Measurements from ENCODE around the gene DSCAM. TPM values are rescaled to one million over a fixed set of nuclear protein-coding genes. Genes with fewer than 3 reads are reported as not detected.

The DSCAM gene
- total RNA-seq, 1 experiment from 2014 or later, result not detected

DNA sequence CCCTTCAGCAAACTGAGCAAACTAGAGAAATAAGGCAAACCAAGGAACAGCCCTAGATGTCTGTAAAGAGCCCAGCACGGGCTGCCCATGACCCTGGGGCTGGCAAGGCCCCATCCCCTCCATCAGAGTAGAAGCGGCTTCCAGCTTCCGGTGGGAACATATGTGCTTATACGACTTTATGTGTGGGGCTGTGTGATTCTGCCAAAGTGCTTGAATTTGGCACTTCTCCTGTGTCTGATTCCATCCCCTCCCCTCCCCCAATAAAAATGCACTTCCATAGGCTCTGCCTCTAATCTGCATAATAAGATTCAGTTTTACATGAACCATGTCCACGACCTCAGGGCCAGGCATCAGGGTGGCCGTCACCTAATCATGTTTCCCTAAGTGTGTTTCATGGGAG lies 236.6 kb downstream of the DSCAM start:
- DNase-seq (ENCODE audit: low read depth), result no peak

DNA sequence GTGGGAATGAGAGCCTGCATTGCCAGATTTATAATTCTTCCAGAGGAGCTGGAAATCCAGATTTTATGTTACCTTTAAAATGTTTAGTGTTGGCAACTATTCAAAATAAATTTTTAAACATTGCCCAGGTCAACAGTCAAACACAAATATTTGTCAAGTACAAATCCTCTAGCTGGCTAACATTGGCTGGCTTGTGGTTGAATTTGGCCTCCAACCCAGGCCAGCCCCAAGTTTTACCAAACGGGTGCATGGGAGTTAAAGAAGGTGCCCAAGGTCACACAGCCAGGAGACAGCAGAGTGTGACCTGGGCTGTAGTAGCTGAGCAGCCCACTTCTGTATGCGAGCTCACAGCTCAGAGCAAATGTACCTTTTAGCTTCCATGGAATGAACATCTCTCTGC lies 240.6 kb downstream of the DSCAM start:
- no peak for DNase-seq (ENCODE audit: low read depth)

DNA sequence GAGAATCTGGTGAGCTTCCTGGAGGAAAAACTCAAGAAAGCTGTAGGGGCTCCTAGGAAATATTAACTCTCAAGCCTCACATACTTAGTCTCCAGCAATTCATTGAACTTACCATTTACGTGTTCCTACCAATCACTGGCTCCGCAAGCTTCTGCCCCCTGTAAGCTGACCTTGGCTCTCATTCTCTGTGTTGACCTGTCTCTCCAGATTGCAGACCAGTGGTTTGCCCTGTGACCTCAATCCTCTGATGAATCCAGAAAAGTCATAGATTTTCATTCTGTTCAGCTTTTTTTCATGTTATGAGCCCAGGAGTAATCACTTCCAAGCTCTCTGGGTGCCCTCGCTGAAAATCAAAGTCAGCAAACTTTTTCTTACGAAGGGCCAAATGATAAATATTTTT lies 241.9 kb downstream of the DSCAM start:
- no peak for DNase-seq (ENCODE audit: low read depth)

DNA sequence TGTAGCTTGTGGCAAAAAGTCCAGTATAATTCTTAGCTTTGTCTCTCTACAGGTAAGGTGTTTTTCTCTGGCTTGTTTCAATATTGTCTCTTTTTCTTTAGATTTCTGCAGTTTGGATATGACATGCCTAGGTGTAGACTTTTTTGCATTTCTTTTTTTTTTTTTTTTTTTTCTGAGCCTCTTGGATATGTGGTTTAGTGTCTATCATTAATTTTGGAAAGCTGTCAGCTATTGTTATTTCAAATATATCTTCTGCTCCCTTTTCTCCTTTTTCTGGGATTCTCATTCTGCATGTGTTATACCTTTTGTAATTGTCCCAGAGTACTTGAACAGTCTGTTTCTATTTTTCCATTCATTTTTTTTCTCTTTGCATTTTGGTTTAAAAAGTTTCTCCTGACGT lies 243.2 kb downstream of the DSCAM start:
- no peak for DNase-seq (ENCODE audit: low read depth)

DNA sequence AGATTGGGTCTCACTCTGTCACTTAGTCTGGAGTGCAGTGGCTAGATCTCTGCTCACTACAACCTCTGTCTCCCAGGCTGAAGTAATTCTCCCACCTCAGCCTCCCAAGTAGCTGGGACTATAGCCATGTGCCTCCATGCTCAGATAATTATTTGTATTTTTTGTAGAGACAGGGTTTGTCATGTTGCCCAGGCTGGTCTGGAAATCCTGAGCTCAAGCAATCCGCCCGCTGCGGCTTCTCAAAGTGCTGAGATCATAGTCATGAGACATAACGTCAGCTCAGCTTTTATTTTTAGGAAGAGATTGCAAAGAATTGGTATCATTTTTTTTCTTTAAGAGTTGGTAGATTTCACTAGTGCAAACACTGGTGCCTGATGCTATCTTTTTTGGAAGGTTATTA lies 244.9 kb downstream of the DSCAM start:
- no peak for DNase-seq (ENCODE audit: low read depth)

DNA sequence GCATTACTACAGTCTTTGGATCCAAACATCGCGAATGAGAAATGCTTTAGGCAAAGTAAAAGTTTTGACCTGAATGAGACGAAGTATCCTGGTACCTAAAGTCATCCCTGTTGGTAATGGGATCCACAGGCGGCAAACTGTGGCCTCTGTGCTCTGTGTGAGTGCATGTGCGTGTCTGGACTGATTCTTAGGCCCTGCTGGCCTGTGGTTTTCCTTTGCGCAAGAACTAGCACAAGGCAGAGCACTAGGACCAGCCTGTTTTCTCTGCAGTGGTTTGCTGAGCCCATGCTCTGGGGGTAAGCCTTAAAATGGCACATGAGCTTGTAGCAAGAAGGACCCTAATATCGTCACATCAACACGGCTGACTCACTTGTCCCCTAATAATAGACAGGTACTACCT lies 251.2 kb downstream of the DSCAM start:
- no peak for DNase-seq (ENCODE audit: low read depth)

DNA sequence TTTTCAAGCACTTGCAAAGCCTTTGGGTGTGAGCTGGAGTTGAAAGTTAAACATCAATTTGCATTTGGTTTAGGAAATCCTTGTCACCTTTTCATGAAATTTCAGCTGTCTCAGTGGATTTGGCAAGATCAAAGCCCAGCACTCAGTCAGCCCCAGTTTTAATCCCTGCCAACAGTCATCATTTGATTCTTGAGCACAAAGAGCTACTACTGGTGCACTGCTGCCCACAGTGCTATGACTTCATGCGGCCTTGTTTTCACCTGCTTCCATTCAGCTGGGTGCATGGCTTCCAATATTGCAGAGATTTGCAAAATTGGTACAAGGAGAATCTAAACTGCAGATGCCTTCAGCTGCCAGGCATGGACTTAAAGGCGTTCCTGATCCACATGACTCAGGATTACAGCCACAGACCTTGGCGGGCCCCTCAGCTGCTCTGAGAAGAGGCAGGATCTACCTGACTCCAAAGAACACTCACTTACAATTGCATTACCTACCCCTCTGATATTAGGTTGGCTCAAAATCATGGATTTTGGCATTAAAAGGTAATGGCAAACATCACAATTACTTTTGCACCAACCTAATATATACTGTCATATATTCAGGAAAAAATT lies 259.1 kb downstream of the DSCAM start:
- DNase-seq (ENCODE audit: low read depth), result no peak

DNA sequence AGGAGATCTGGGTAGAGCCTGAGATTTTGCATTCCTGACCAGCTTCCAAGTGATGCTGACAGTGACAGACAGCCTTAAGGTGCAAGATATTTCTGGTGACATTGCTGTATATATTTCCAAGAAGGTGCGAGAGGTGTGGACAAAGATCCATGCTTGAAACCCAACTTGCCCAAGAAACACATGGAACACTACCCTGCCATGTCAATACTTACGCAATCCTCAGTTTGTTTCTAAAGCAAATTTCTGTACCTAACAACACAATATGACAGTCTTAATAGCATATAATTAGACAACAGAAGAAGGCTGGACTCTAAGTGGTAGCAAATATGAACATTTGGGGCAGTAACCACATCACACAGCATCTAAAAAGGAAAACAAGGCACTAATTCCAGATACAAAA lies 260.4 kb downstream of the DSCAM start:
- no peak for DNase-seq (ENCODE audit: low read depth)

DNA sequence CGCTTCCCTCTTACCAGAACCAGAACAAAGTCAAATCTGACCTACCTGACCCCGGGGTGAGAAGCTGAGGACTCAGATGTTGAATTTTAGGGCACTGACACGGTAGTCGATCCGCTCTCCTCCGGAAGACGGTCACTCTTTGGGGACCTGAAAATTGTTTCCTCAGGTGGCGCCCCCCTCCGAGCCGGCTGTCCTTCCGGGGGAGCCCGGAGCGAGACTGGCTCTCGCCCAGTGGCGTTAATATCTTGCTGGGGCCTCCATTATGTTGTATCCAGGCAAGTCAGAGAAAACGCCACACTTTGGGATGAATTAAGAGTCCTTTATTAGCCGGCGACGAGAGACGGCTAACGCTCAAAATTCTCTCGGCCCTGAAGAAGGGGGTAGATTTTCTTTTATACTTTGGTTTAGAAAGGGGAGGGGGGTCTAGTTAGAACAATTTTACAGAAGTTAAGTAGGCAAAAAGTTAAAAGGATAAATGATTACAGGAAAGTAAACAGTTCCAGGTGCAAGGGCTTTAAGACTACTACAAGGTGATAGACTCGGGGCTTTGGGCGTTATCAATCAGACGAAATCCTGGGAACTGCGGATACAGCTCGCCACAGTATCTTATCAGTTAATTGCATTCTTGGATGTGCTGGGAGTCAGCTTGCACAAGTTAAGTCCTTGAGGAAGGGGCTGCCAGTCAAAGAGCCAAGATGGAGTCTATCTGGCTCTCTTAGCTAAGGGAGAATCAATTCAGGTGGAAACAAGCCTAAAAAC lies 269.5 kb downstream of the DSCAM start:
- DNase-seq (ENCODE audit: low read depth), result no peak

DNA sequence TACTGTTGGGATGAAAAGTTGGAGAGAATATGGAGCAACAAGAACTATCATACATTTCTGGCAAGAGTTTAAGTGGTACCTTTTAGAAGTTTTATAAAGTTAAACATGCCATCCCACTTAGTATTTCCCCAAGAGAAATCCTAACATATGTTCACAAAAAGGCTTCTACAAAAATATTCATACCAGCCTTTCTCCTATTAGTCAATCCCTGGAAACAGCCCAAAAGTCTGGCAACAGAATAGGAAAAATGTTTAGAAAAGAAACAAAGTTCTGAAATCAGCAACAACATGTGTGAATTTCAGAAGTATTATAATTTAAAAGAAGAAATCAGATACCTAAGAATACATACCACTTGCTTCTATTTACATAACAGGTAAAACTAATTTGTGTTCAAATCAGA lies 271.0 kb downstream of the DSCAM start:
- DNase-seq (ENCODE audit: low read depth), result no peak

DNA sequence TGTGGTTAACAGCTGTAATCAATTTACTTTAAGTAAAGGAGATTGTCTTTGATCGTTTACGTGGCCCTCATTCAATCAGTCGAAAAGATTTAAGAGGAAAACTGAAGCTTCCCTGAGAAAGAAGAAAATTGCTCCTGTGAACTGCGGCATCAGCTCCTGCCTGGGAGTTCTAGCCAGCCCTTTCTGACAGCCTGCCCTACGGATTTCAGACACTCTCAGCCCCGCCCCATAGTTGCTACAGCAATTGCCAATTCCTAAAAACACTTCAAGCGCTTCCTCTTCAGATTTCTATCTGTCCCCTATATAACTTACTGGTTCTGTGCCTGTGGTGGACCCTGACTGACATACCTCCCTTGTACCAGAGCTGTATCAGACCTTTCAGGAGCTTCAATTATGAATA lies 277.6 kb downstream of the DSCAM start:
- DNase-seq (ENCODE audit: low read depth), result no peak

DNA sequence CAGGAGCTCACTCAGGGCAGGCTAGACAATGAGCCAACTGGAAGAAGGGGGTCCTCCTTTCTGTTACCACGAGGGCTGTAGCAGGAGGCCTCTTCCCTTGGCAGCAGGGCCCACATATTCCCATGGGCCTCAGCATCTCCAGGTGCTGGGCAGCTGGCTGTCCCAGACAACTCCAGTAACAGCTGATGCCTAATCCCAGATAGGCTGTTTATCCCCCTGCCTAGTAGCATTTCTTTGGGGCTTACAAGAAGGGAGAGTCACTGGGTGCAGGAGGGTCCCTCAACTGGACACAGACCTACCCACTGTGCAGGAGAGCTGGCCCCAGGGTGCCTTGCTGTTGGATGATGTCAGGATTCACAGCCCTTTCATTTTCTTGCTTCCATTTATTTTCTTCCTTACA lies 278.2 kb downstream of the DSCAM start:
- DNase-seq (ENCODE audit: low read depth), result no peak

DNA sequence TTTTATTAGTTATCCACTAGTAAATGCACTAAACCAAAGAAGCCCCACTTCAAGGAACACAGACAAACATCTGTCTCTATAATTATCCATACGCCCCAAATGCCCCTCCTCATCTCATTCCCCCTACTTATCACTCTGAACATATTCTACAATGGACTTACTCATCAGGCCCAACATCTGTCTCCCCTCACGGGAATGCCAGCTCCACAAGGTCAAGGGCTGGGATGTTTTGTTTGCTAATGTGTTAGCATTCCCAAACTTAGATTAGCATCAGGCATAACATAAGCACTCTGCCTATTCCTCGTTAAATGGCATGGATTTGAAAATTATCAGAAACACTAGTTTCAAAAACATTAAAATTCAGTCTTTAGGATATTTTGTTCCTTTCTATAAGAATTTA lies 279.5 kb downstream of the DSCAM start:
- DNase-seq (ENCODE audit: low read depth), result no peak

DNA sequence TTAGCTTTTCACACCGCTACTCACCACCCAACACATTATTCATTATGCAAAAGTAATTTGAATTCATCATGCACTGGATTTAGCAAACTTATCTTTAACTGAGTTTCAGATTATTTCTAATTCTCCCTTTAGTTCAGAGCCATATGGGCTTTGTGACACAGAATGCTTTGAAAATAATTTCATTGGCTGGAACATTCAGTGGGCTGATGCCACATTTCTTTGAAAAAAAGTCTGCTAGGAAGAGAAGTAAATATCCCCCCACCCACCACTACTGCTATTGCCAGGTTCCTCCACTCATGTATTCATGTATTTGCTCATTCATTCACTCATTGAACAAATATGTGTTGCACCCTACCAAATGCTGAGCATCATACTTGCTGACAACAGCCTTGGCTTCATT lies 280.5 kb downstream of the DSCAM start:
- DNase-seq (ENCODE audit: low read depth), result no peak

DNA sequence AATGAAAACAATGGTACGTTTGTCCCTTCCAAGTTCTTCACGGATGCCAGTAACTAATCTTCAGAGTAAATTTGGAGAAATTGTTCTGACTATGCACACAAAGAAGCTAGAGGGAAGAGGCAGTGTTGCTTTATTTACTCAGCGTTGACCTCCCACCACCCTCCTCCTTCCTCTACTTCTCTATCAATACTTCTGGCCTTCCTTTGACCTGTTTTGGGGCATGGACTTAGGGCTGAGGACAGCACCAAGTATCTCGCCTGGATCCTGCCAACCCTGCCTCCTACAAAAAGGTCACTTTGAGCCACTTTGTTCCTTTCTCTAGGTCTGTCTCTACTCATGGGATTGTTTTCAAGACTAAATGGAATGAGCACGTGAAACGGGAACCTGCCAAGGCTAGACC lies 282.6 kb downstream of the DSCAM start:
- no peak for DNase-seq (ENCODE audit: low read depth)

DNA sequence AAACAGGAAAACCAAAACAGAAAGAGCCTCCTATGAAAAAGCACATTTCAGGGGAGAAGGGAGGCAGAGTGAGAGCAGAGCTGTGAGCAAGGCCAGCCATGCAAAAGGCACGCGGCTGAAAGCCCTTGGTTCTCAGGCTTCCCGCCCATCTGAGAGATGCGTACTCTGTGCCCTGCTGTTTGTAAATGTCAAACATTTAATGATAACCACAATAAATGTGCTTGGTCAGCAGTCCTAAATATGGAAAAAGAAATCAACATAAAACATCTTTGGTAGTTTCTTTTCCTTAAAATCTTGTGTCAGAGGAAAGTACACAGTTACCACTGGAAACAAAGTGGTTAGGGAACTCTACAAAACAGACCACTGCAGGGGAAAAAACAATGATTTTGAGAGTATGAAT lies 283.1 kb downstream of the DSCAM start:
- DNase-seq (ENCODE audit: low read depth), result no peak

DNA sequence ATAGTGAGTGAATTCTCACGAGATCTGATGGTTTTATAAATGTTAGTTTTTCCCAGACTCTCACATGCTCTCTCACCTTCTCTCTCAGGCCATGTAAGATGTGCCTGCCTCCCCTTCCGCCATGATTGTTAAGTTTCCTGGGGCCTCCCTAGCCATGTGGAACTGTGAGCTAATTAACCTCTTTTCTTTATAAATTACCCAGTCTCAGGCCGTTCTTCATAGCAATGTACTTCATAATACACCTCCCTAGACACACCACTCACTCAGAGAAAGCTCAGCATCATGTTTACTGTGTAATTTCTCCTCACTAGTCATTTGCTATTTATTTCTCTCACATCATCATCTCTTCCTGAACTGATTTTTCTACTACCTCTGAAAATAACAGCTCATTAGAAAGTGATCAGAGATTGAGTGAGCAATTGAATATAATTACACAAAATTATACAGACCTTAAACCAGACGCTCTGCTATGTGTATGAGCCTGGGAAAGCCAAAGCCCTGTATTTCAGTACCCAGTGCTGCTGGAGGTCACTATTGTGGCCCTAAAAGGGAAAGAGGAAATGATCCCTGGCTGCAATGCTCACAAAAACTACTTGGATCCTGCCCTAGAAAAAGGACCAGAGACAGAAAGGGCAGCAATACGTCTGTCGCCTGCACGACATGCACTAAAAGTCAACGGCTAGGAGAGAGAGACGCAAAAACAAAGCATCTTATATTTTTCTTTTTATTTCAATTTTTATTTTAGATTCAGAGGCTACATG lies 284.5 kb downstream of the DSCAM start:
- DNase-seq (ENCODE audit: low read depth), result no peak

DNA sequence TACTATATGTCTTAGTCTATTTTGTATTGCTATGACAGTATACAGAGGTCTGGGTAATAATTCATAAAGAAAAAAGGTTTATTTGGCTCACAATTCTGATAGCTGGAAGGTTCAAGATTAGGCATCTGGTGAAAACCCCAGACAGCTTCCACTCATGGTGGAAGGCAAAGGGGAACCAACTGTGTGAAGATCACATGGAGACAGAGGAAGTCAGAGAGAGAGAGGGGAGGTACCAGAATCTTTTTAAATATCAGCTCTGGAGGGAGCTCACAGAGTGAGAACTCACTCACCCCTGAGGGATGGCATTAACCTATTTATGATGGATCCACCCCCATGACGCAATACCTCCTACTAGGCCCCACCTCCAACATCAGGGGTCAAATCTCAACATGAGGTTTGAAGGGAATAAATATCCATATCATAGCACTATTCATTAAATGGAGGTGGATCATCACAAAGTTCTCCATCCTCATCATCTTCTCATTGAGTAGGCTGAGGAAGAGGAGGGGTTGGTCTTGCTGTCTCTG lies 290.5 kb downstream of the DSCAM start:
- no peak for DNase-seq (ENCODE audit: low read depth)

DNA sequence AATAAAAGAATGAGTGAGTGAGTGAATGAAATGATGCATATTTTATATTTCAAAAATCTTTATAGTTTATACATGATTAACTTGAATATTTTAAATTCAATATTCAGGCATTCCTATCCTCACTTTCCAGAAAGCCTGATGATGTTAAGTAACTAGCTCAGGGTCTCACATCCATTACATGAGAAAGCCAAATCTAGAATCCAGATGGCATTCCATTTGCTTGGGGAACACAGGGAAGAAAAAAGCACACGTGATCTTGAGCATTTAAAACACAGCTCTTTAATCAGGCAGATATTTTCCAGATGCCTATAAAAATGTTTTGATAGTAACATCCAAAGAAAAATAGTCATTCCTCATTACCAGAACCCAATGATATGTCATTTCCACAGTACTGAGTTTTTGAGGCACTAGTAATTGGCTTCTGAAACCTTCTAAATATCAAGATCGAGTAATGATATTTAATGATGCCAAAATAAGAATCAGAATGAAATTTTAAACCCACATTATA lies 291.9 kb downstream of the DSCAM start:
- DNase-seq (ENCODE audit: low read depth), result no peak

DNA sequence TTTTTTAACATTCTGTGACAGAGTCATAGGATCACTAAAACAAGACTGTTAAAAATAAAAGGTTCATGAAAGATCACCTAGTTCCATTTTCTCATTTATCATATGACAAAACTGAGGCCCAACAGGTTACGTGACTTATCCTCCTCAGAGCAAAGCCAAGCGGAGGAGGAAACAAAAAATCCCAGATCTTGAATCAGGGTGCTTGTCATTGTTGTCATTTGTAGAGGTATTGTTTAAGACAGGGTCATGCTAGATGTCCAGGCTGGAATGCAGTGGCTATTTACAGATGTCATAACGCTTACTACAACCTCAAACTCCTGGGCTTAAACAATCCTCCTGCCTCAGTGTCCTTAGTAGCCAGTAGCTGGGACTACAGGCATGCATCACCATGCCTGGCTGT lies 293.2 kb downstream of the DSCAM start:
- no peak for DNase-seq (ENCODE audit: low read depth)

DNA sequence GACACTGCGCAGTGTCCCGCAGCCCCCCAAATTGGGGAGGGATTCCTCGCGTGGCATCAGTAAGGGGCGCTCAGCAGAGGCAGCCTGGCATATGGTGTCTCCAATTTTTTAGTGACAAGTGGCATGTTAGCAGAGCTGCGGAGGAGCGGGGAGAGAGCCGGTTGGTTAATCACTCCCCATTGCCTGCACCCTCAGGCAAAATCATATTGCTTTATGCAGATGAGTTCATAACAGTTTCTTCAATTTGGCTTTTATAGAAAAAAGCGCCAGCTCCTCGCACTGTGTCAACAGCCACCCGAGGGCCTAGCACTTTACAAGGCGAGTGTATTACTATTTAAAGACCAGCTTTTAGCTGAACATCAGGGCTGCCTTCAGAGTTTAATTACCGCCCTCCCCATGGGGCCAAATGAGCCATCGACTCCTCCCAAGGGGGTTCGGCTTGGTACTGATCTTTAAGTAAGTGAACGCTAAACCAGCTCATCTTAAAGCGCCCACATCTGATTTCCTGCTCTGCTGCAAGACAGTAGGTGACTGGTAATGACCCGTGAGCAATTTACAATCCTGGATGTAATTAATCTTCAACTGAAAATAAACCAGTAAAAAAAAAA lies 298.9 kb downstream of the DSCAM start:
- DNase-seq (ENCODE audit: low read depth), result no peak

DNA sequence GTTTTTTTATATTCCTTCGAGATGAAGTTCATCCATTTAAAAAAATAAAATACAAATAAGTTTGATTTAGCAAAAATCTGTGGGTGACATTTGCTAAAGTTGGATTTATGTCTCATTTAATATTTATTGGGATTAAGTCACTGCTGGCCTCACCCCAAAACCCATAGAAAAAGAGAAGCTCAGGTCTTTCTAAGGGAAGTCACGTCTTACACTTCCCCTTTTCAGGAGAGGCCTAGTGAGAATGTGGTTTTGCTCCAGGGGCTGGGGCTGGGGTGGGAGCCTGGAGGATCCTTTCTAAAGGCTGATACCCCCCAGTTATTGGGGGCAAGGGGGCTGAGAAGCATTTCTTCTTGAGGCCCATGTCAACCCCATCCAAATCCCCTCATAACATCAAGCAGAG lies 300.3 kb downstream of the DSCAM start:
- no peak for DNase-seq (ENCODE audit: low read depth)
